GM23248 (cell line): ENCODE data around the gene SEC14L5. TPM values are rescaled to one million over a fixed set of nuclear protein-coding genes. Genes with fewer than 3 reads are reported as not detected.

Experiments used
- DNase-seq: peaks from one replicate; pipeline ENCODE4 v3.0.0-alpha.2; 2015
- H2AFZ ChIP-seq: fragments of 200-600 bp; sonication (generic); 2 replicates; pipeline ENCODE4 v1.6.1; 2016; ENCODE audit warnings: antibody characterized with exemption
- H3F3A ChIP-seq: fragments of 200-600 bp; sonication (generic); 2 replicates; pipeline ENCODE4 v1.6.1; 2016; ENCODE audit warnings: mild to moderate bottlenecking, antibody characterized with exemption, mixed run types; ENCODE audit not compliant: insufficient read depth
- H3K27ac ChIP-seq: fragments of 200-600 bp; sonication (generic); 2 replicates; pipeline ENCODE4 v1.5.1; 2016; ENCODE audit warnings: mild to moderate bottlenecking
- H3K27me3 ChIP-seq: fragments of 200-600 bp; sonication (generic); replicated peaks from 2 replicates; pipeline ENCODE4 v1.6.1; 2016; ENCODE audit warnings: mild to moderate bottlenecking; ENCODE audit not compliant: insufficient read depth
- H3K36me3 ChIP-seq: fragments of 200-600 bp; sonication (generic); 2 replicates; pipeline ENCODE4 v1.6.1; 2016; ENCODE audit warnings: low read depth, mild to moderate bottlenecking
- H3K4me1 ChIP-seq: fragments of 200-600 bp; sonication (generic); 2 replicates; pipeline ENCODE4 v1.6.1; 2016; ENCODE audit warnings: mild to moderate bottlenecking; ENCODE audit not compliant: insufficient read depth
- H3K4me2 ChIP-seq: fragments of 200-600 bp; sonication (generic); one replicate; pipeline ENCODE4 v1.6.1; 2016; ENCODE audit warnings: mild to moderate bottlenecking; ENCODE audit not compliant: unreplicated experiment
- H3K4me3 ChIP-seq: fragments of 200-600 bp; sonication (generic); 2 replicates; pipeline ENCODE4 v1.5.1; 2016; ENCODE audit warnings: mild to moderate bottlenecking
- H3K79me2 ChIP-seq: fragments of 200-600 bp; sonication (generic); 2 replicates; pipeline ENCODE4 v1.6.1; 2016; ENCODE audit warnings: mild to moderate bottlenecking; ENCODE audit not compliant: insufficient read depth
- H3K9ac ChIP-seq: fragments of 200-600 bp; sonication (generic); 2 replicates; pipeline ENCODE4 v1.6.1; 2016; ENCODE audit warnings: mild to moderate bottlenecking
- H3K9me2 ChIP-seq: fragments of 200-600 bp; sonication (generic); 2 replicates; pipeline ENCODE4 v1.6.1; 2016; ENCODE audit warnings: mixed run types, mild to moderate bottlenecking, moderate library complexity; ENCODE audit not compliant: insufficient read depth
- H3K9me3 ChIP-seq: fragments of 200-600 bp; sonication (generic); one replicate; pipeline ENCODE4 v1.6.1; 2017; ENCODE audit warnings: low read depth
- H4K20me1 ChIP-seq: fragments of 200-600 bp; sonication (generic); 2 replicates; pipeline ENCODE4 v1.6.0; 2016; ENCODE audit not compliant: insufficient read depth
- EZH2 ChIP-seq: fragments of 200-600 bp; sonication (generic); IDR thresholded peaks from 2 replicates; pipeline ENCODE4 v1.6.1; 2018; ENCODE audit warnings: antibody characterized with exemption, mild to moderate bottlenecking; ENCODE audit not compliant: insufficient read depth, poor library complexity, severe bottlenecking
- EZH2phosphoT487 ChIP-seq: fragments of 200-600 bp; sonication (generic); IDR thresholded peaks from 2 replicates; pipeline ENCODE4 v1.6.1; 2018; ENCODE audit warnings: antibody characterized with exemption, moderate library complexity, mild to moderate bottlenecking, low read depth; ENCODE audit not compliant: insufficient read depth
- WGBS, 2 experiments: methylation state at CpG; one replicate each; pipeline ENCODE4 v1.1.6; 2015 to 2017; ENCODE audit warnings: low lambda C conversion rate in 2 of 2, low coverage in 1 of 2; ENCODE audit errors: missing lambda C conversion rate in 2 of 2; 5-methylcytosine and 5-hydroxymethylcytosine counted together
- in situ Hi-C: fragments of 300-500 bp; cut with MboI; formaldehyde crosslinking; loops from 2 replicates; pipeline ENCODE4 v1.15.0; 2020
- polyA plus RNA-seq: library from polyadenylated mRNA; unstranded; fragments of >200 nt; fragmentation: Nextera tagmentation; extraction: Ambion mirVana; gene quantifications from 2 replicates; pipeline ENCODE4 v1.2.1, GENCODE V29; 2016
- total RNA-seq: library from RNA; depleted of rRNA; stranded (reverse); fragments of >200 nt; shearing (Covaris generic); gene quantifications from 2 replicates; pipeline ENCODE4 v1.2.3, GENCODE V29; 2014

The SEC14L5 gene
- total and polyA plus RNA-seq, 2 experiments from 2014 or later, result not detected

DNA sequence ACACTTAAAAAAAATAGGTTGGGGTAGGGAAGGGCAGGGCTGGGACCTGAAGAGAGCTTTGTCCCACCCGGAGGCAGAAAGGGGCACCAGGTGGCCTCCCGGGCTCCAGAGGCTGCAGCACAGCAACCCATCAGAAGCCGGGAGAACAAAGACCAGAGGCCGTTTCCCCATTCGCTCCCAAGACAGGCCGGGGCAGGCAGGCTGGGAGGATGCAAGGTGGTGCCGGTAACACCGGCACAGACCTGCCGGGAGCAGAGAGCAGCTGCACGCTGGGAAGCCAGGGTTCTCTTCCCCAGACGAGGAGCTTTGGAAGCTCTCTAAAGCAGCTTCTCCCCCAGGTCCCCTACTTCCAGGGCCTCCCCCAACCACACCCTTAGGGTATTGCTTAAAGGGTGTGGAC is 26.7 kb upstream of the SEC14L5 start:
- no peaks in the 10 kb centered on the region for H3K79me2 ChIP-seq
- no peak for DNase-seq
- H3K4me1 ChIP-seq, result 0 out of 2 replicates have a peak, but pooled peaks cover 9% of the 10 kb centered on the region
- no peaks in the 10 kb centered on the region; the same call in 1 of the 2 replicates for H3K27me3 ChIP-seq
- H3K9ac ChIP-seq, result no peak overlapping the region
- no peak overlapping the region for H3K4me3 ChIP-seq
- H2AFZ ChIP-seq, result no peak overlapping the region
- in situ Hi-C loops, result no loop called here
- H3K4me2 ChIP-seq, result no peak overlapping the region
- H3K9me3 ChIP-seq, result no peaks in the 10 kb centered on the region
- no peaks in the 10 kb centered on the region for H3F3A ChIP-seq
- H4K20me1 ChIP-seq, result no peaks in the 10 kb centered on the region
- H3K9me2 ChIP-seq, result no peaks in the 10 kb centered on the region
- TF ChIP-seq EZH2, result no peak
- TF ChIP-seq EZH2phosphoT487, result no peak
- H3K36me3 ChIP-seq, result no peaks in the 10 kb centered on the region
- H3K27ac ChIP-seq, result no peak overlapping the region
- 86 to 88% methylated on average over 11 of the region's 11 CpGs for WGBS, 2 experiments

DNA sequence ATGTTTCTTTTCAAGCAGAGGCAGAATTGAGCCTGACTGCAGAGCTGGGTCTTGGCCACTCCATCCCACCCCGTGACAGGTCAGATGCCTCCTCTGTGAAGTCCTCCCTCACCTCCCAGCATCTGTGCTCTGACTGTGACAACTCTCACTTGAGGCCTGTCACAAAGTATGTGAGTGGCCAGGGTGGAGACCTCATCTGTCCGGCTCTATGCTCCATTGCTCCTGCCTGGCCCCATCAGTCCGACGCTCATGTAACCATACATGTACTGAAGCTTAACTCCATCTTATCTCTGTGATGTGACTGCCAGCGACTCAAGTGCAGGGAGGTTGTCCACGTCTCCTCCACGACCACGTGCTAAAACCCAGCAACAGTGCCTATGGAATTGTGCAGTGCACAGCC is 24.7 kb upstream of the SEC14L5 start:
- Histone ChIP-seq H3K4me3 (no peak overlapping the region), H3F3A (no peaks in the 10 kb centered on the region; the same call in 1 of the 2 replicates), H4K20me1 (no peaks in the 10 kb centered on the region), H3K27ac (no peak overlapping the region), H3K4me1 (0 out of 2 replicates have a peak, but pooled peaks cover 21% of the 10 kb centered on the region), H3K4me2 (no peak overlapping the region), H2AFZ (no peak overlapping the region), H3K9me3 (no peaks in the 10 kb centered on the region), H3K9me2 (no peaks in the 10 kb centered on the region), H3K36me3 (no peaks in the 10 kb centered on the region), H3K9ac (no peak overlapping the region), H3K79me2 (no peaks in the 10 kb centered on the region), H3K27me3 (peaks cover 4% of the 10 kb centered on the region)
- 42 to 44% methylated on average over 8 of the region's 8 CpGs for WGBS, 2 experiments
- in situ Hi-C loops, result no loop called here
- DNase-seq, result no peak
- TF ChIP-seq EZH2phosphoT487 (no peak), EZH2 (no peak)

DNA sequence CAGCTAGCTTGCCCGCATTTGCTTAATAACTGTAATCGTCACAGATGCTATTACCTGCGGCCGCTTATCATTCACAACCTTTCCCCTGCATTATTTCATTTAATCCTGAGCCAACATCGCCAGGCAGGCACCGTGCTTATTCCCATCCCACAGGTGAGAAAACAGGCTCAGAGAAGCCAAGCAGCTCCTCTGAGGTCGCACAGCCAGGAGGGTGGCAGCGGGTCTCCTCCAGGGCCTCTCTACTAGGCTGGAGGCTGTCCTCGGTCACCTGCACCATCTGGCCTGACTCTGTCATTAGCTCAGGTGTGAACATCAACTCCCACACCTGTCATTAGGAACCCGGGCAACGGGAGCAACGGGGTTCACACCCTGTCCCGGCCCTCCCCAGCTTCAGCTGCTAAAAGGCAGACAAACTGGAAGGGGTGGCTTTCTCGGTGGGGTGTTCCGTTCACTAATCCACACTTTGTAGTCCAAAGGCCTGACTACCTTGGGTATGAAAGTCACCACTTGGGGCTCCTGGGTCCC is 24.2 kb upstream of the SEC14L5 start:
- H3K27me3 ChIP-seq, result peaks cover 4% of the 10 kb centered on the region

DNA sequence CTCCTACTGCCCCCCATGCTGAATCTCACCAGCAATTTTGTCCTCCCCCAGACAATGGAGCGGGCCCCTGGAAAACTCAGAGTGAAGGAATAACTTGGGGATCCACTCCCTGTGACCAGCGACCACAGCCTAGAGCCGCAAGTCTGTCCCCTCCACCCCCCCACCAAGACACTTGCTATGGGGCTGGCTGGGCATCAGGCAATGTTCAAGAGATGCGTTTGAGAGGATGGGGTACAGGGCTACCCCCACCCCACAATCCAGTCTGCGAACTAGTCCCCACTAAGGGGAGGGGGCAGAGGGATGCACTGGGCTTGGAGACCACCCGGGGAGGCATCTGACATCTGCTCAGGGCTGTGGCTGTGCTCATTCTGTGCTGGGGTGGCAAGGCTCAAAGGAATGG is 23.5 kb upstream of the SEC14L5 start:
- WGBS, 2 experiments, result 65 to 66% methylated on average over 5 to 6 of the region's 6 CpGs
- Histone ChIP-seq H3K27ac (no peak overlapping the region), H3K9me2 (no peaks in the 10 kb centered on the region), H3K36me3 (no peaks in the 10 kb centered on the region), H4K20me1 (no peaks in the 10 kb centered on the region), H3K4me2 (no peak overlapping the region), H3K4me1 (0 out of 2 replicates have a peak, but pooled peaks cover 22% of the 10 kb centered on the region), H3K79me2 (no peaks in the 10 kb centered on the region), H3K9ac (no peak overlapping the region), H3F3A (no peaks in the 10 kb centered on the region; the same call in 1 of the 2 replicates), H2AFZ (no peak overlapping the region), H3K4me3 (no peak overlapping the region), H3K27me3 (peaks cover 4% of the 10 kb centered on the region), H3K9me3 (no peaks in the 10 kb centered on the region)
- in situ Hi-C loops, result no loop called here
- no peak for DNase-seq
- no peak for TF ChIP-seq EZH2
- no peak for TF ChIP-seq EZH2phosphoT487

More for the DNA sequence above, 24.2 kb upstream of the SEC14L5 start:
- H3K9ac ChIP-seq, result no peak overlapping the region
- WGBS, 2 experiments, result 65 to 70% methylated on average over 15 of the region's 15 CpGs
- no peak overlapping the region for H2AFZ ChIP-seq
- no peaks in the 10 kb centered on the region for H3K9me3 ChIP-seq
- TF ChIP-seq EZH2phosphoT487 (no peak), EZH2 (no peak)
- in situ Hi-C loops, result no loop called here
- no peak for DNase-seq
- H3K4me3 ChIP-seq, result no peak overlapping the region
- no peaks in the 10 kb centered on the region for H4K20me1 ChIP-seq
- H3F3A ChIP-seq, result no peaks in the 10 kb centered on the region; the same call in 1 of the 2 replicates
- H3K4me1 ChIP-seq, result 0 out of 2 replicates have a peak, but pooled peaks cover 22% of the 10 kb centered on the region
- H3K9me2 ChIP-seq, result no peaks in the 10 kb centered on the region
- no peaks in the 10 kb centered on the region for H3K79me2 ChIP-seq
- no peaks in the 10 kb centered on the region for H3K36me3 ChIP-seq
- no peak overlapping the region for H3K27ac ChIP-seq
- H3K4me2 ChIP-seq, result no peak overlapping the region
